Measurements from ENCODE around the gene ACAN. TPM values are rescaled to one million over a fixed set of nuclear protein-coding genes. Genes with fewer than 3 reads are reported as not detected.

The ACAN gene
- total RNA-seq, 1 experiment from 2014 or later, result not detected

- no peak for DNase-seq (ENCODE audit: low read depth in 1 of 2, low spot score in 2 of 2)
- Histone ChIP-seq H3K27ac (no peak overlapping the region), H3K4me1 (replicated peaks) (peaks cover 16% of the 10 kb centered on the region), H3K9me3 (replicated peaks) (no peaks in the 10 kb centered on the region), H3K4me3 (no peak overlapping the region), H3K36me3 (no peaks in the 10 kb centered on the region), H3K27me3 (replicated peaks) (no peaks in the 10 kb centered on the region)
Measured at GRCh38 chr15:88880944-88881740, 77.9 kb downstream of the ACAN start.

- Histone ChIP-seq H3K27ac (no peak overlapping the region), H3K36me3 (no peaks in the 10 kb centered on the region), H3K4me3 (no peak overlapping the region), H3K27me3 (replicated peaks) (no peaks in the 10 kb centered on the region), H3K9me3 (replicated peaks) (no peaks in the 10 kb centered on the region), H3K4me1 (replicated peaks) (peaks cover 16% of the 10 kb centered on the region)
- DNase-seq (ENCODE audit: low read depth in 1 of 2, low spot score in 2 of 2), result no peak
Measured at GRCh38 chr15:88881775-88882174, 78.5 kb downstream of the ACAN start.

- Histone ChIP-seq H3K9me3 (replicated peaks) (no peaks in the 10 kb centered on the region), H3K36me3 (no peaks in the 10 kb centered on the region), H3K27me3 (replicated peaks) (no peaks in the 10 kb centered on the region), H3K27ac (peak overlapping the region; percentile 29), H3K4me1 (replicated peaks) (peaks cover 16% of the 10 kb centered on the region), H3K4me3 (no peak overlapping the region)
- peak; percentile 66 to 77 for DNase-seq (ENCODE audit: low read depth in 1 of 2, low spot score in 2 of 2)
Measured at GRCh38 chr15:88882785-88883184, 79.5 kb downstream of the ACAN start.

- H3K27me3 ChIP-seq (replicated peaks), result no peaks in the 10 kb centered on the region
- no peaks in the 10 kb centered on the region for H3K9me3 ChIP-seq (replicated peaks)
- H3K36me3 ChIP-seq, result no peaks in the 10 kb centered on the region
- H3K27ac ChIP-seq, result no peak overlapping the region
- DNase-seq (ENCODE audit: low read depth in 1 of 2, low spot score in 2 of 2), result no peak
- no peak overlapping the region for H3K4me3 ChIP-seq
- H3K4me1 ChIP-seq (replicated peaks), result peaks cover 18% of the 10 kb centered on the region
Measured at GRCh38 chr15:88887068-88887580, 83.9 kb downstream of the ACAN start.

GRCh38 chr15:88888719-88889118 is 85.5 kb downstream of the ACAN start:
- Histone ChIP-seq H3K27me3 (replicated peaks) (no peaks in the 10 kb centered on the region), H3K27ac (no peak overlapping the region), H3K9me3 (replicated peaks) (no peaks in the 10 kb centered on the region), H3K36me3 (no peaks in the 10 kb centered on the region), H3K4me1 (replicated peaks) (peaks cover 6% of the 10 kb centered on the region; the same call in 1 of the 2 replicates), H3K4me3 (no peak overlapping the region)
- no peak for DNase-seq (ENCODE audit: low read depth in 1 of 2, low spot score in 2 of 2)

- H3K27ac ChIP-seq, result no peak overlapping the region
Measured at GRCh38 chr15:88890495-88890894, 87.3 kb downstream of the ACAN start.

GRCh38 chr15:88891540-88892254 is 88.5 kb downstream of the ACAN start:
- DNase-seq (ENCODE audit: low read depth in 1 of 2, low spot score in 2 of 2), result no peak
- Histone ChIP-seq H3K4me3 (no peak overlapping the region), H3K4me1 (replicated peaks) (peaks cover 19% of the 10 kb centered on the region), H3K9me3 (replicated peaks) (no peaks in the 10 kb centered on the region), H3K36me3 (0 out of 2 replicates have a peak, but pooled peaks cover 3% of the 10 kb centered on the region), H3K27ac (no peak overlapping the region), H3K27me3 (replicated peaks) (peaks cover 5% of the 10 kb centered on the region; the same call in 1 of the 2 replicates)

More at GRCh38 chr15:88890495-88890894, 87.3 kb downstream of the ACAN start:
- H3K27me3 ChIP-seq (replicated peaks), result peaks cover 5% of the 10 kb centered on the region; the same call in 1 of the 2 replicates
- peaks cover 15% of the 10 kb centered on the region for H3K4me1 ChIP-seq (replicated peaks)
- peak in 1 of 2 experiments; percentile 36 for DNase-seq (ENCODE audit: low read depth in 1 of 2, low spot score in 2 of 2)
- no peaks in the 10 kb centered on the region for H3K9me3 ChIP-seq (replicated peaks)
- no peaks in the 10 kb centered on the region for H3K36me3 ChIP-seq
- no peak overlapping the region for H3K4me3 ChIP-seq

GRCh38 chr15:88894348-88894818 is 91.1 kb downstream of the ACAN start:
- Histone ChIP-seq H3K9me3 (replicated peaks) (no peaks in the 10 kb centered on the region), H3K27ac (no peak overlapping the region), H3K36me3 (peaks cover 11% of the 10 kb centered on the region), H3K4me3 (no peak overlapping the region), H3K27me3 (replicated peaks) (peaks cover 5% of the 10 kb centered on the region; the same call in 1 of the 2 replicates), H3K4me1 (replicated peaks) (peaks cover 30% of the 10 kb centered on the region)
- DNase-seq (ENCODE audit: low read depth in 1 of 2, low spot score in 2 of 2), result no peak

- peaks cover 30% of the 10 kb centered on the region for H3K4me1 ChIP-seq (replicated peaks)
- peaks cover 5% of the 10 kb centered on the region; the same call in 1 of the 2 replicates for H3K27me3 ChIP-seq (replicated peaks)
- peak in 1 of 2 experiments; percentile 34 for DNase-seq (ENCODE audit: low read depth in 1 of 2, low spot score in 2 of 2)
- peaks cover 18% of the 10 kb centered on the region for H3K36me3 ChIP-seq
- H3K9me3 ChIP-seq (replicated peaks), result no peaks in the 10 kb centered on the region
- no peak within 1 kb of the TSS for H3K27ac ChIP-seq
- peak within 1 kb of the TSS; percentile 46 for H3K4me3 ChIP-seq
Measured at GRCh38 chr15:88894819-88895767, 91.9 kb downstream of the ACAN start, which contains the start of gene HAPLN3. HAPLN3 (minus strand) TSS chr15:88895544; CDS start chr15:88887298, 8,246 bp downstream.

- Histone ChIP-seq H3K36me3 (peaks cover 27% of the 10 kb centered on the region), H3K9me3 (replicated peaks) (no peaks in the 10 kb centered on the region), H3K27me3 (replicated peaks) (peaks cover 5% of the 10 kb centered on the region; the same call in 1 of the 2 replicates), H3K27ac (no peak overlapping the region), H3K4me1 (replicated peaks) (peaks cover 36% of the 10 kb centered on the region), H3K4me3 (no peak overlapping the region)
- DNase-seq (ENCODE audit: low read depth in 1 of 2, low spot score in 2 of 2), result no peak
Measured at GRCh38 chr15:88896333-88897033, 93.2 kb downstream of the ACAN start.

GRCh38 chr15:88897142-88897455 is 93.9 kb downstream of the ACAN start:
- peaks cover 36% of the 10 kb centered on the region for H3K4me1 ChIP-seq (replicated peaks)
- peaks cover 5% of the 10 kb centered on the region; the same call in 1 of the 2 replicates for H3K27me3 ChIP-seq (replicated peaks)
- H3K9me3 ChIP-seq (replicated peaks), result no peaks in the 10 kb centered on the region
- peaks cover 31% of the 10 kb centered on the region for H3K36me3 ChIP-seq
- H3K4me3 ChIP-seq, result no peak overlapping the region
- DNase-seq (ENCODE audit: low read depth in 1 of 2, low spot score in 2 of 2), result no peak
- no peak overlapping the region for H3K27ac ChIP-seq

GRCh38 chr15:88897456-88898194 is 94.4 kb downstream of the ACAN start:
- peaks cover 5% of the 10 kb centered on the region; the same call in 1 of the 2 replicates for H3K27me3 ChIP-seq (replicated peaks)
- no peak overlapping the region for H3K27ac ChIP-seq
- no peaks in the 10 kb centered on the region for H3K9me3 ChIP-seq (replicated peaks)
- peaks cover 36% of the 10 kb centered on the region for H3K36me3 ChIP-seq
- H3K4me3 ChIP-seq, result no peak overlapping the region
- peak; percentile 44 to 82 for DNase-seq (ENCODE audit: low read depth in 1 of 2, low spot score in 2 of 2)
- H3K4me1 ChIP-seq (replicated peaks), result peaks cover 36% of the 10 kb centered on the region
